SKM-1 treated with dmso at 0.1 percent for 144 hours (cell line): Measurements from ENCODE around the gene RASGRP1.

ENCODE experiments used
- DNase-seq: peaks from one replicate; lab custom pipeline; 2025; ENCODE audit not compliant: unreplicated experiment; lab: John Stamatoyannopoulos, UW

The RASGRP1 gene

GRCh38 chr15:38538328-38539007 is 26.1 kb downstream of the RASGRP1 start:
- DNase-seq = no peak

GRCh38 chr15:38536201-38536676 is 28.4 kb downstream of the RASGRP1 start:
- DNase-seq = no peak

GRCh38 chr15:38535491-38536200 is 29.0 kb downstream of the RASGRP1 start:
- no peak for DNase-seq

GRCh38 chr15:38534691-38535090 is 29.9 kb downstream of the RASGRP1 start:
- DNase-seq = no peak

GRCh38 chr15:38533926-38534325 is 30.7 kb downstream of the RASGRP1 start:
- no peak for DNase-seq

GRCh38 chr15:38533416-38533915 is 31.1 kb downstream of the RASGRP1 start:
- no peak for DNase-seq

- no peak for DNase-seq
Observed at GRCh38 chr15:38532728-38533127, 31.9 kb downstream of the RASGRP1 start.

GRCh38 chr15:38531509-38531908 is 33.1 kb downstream of the RASGRP1 start:
- DNase-seq = no peak

- no peak for DNase-seq
Observed at GRCh38 chr15:38530113-38530512, 34.5 kb downstream of the RASGRP1 start.

- DNase-seq = no peak
Observed at GRCh38 chr15:38528294-38528693, 36.3 kb downstream of the RASGRP1 start.

GRCh38 chr15:38526158-38526557 is 38.5 kb downstream of the RASGRP1 start:
- DNase-seq = no peak

- no peak for DNase-seq
Observed at GRCh38 chr15:38525489-38525888, 39.1 kb downstream of the RASGRP1 start.

- no peak for DNase-seq
Observed at GRCh38 chr15:38524156-38524555, 40.5 kb downstream of the RASGRP1 start.

- no peak for DNase-seq
Observed at GRCh38 chr15:38522922-38523321, 41.7 kb downstream of the RASGRP1 start.

- no peak for DNase-seq
Observed at GRCh38 chr15:38521316-38521715, 43.3 kb downstream of the RASGRP1 start.

- DNase-seq = no peak
Observed at GRCh38 chr15:38520035-38520434, 44.6 kb downstream of the RASGRP1 start.

GRCh38 chr15:38518084-38518483 is 46.5 kb downstream of the RASGRP1 start:
- DNase-seq = no peak

- no peak for DNase-seq
Observed at GRCh38 chr15:38517312-38517975, 47.2 kb downstream of the RASGRP1 start.

GRCh38 chr15:38516626-38517025 is 48.0 kb downstream of the RASGRP1 start:
- no peak for DNase-seq

GRCh38 chr15:38514601-38515000 is 50.0 kb downstream of the RASGRP1 start:
- no peak for DNase-seq

GRCh38 chr15:38512901-38513300 is 51.7 kb downstream of the RASGRP1 start:
- DNase-seq = no peak

GRCh38 chr15:38509152-38509551 is 55.5 kb downstream of the RASGRP1 start:
- no peak for DNase-seq
